Caco-2 (cell line): ENCODE data around the gene FCGBP. TPM values are rescaled to one million over a fixed set of nuclear protein-coding genes. Genes with fewer than 3 reads are reported as not detected.
"Not testable (repeated sequence)": the region's sequence is repeated elsewhere in the genome, so short reads cannot be mapped to it uniquely, and the experiment has no call there.

Source experiments
- BruUV-seq: library from RNA; stranded (reverse); fragments of 400-500 nt; replicated peaks from 2 replicates; lab custom pipeline; 2021; lab: Mats Ljungman, UMichigan
- CTCF ChIA-PET: fragments of 300-600 bp; sonication (Branson Sonifier 250); formaldehyde crosslinking; loops from one replicate; lab custom pipeline; 2022; ENCODE audit warnings: antibody characterized with exemption; lab: Charles Lee
- POLR2A ChIA-PET: fragments of 300-600 bp; sonication (Branson Sonifier 250); formaldehyde crosslinking; loops from one replicate; lab custom pipeline; 2022; ENCODE audit warnings: antibody characterized with exemption; lab: Charles Lee
- DNase-seq, 2 experiments: peaks; one replicate each; pipeline versions ENCODE4 v3.0.0 to v3.0.0-alpha.2; 2020 to 2022
- H3K27me3 ChIP-seq: replicated peaks from 2 replicates; pipeline ENCODE4 v1.6.0; 2011; ENCODE audit warnings: low read length; ENCODE audit not compliant: control insufficient read depth, insufficient read depth
- H3K36me3 ChIP-seq: 2 replicates; pipeline ENCODE4 v1.5.1; 2011; ENCODE audit warnings: low read length; ENCODE audit not compliant: control insufficient read depth, insufficient read depth
- H3K4me1 ChIP-seq: fragments of 250-450 bp; sonication (Bioruptor Pico); 2 replicates; pipeline ENCODE4 v1.5.1; 2020; ENCODE audit warnings: mild to moderate bottlenecking
- H3K4me3 ChIP-seq: 2 replicates; pipeline ENCODE4 v1.5.1; 2011; ENCODE audit warnings: low read depth, mild to moderate bottlenecking, control low read depth, low read length
- H3K9me3 ChIP-seq: fragments of 250-450 bp; sonication (Bioruptor Pico); 2 replicates; pipeline ENCODE4 v1.5.1; 2020; ENCODE audit warnings: mild to moderate bottlenecking, moderate library complexity
- H3K27ac Mint-ChIP-seq: one replicate; pipeline ENCODE4 v1.8.0; 2022; ENCODE audit warnings: mixed read lengths; ENCODE audit not compliant: unreplicated experiment
- H3K27me3 Mint-ChIP-seq: one replicate; pipeline ENCODE4 v1.8.0; 2022; ENCODE audit warnings: mixed read lengths; ENCODE audit not compliant: insufficient read depth, unreplicated experiment
- H3K36me3 Mint-ChIP-seq: one replicate; pipeline ENCODE4 v1.8.0; 2022; ENCODE audit warnings: mild to moderate bottlenecking, mixed read lengths; ENCODE audit not compliant: insufficient read depth, unreplicated experiment
- H3K4me1 Mint-ChIP-seq: one replicate; pipeline ENCODE4 v1.8.0; 2022; ENCODE audit warnings: low read depth, mixed read lengths; ENCODE audit not compliant: unreplicated experiment
- H3K4me3 Mint-ChIP-seq: one replicate; pipeline ENCODE4 v1.8.0; 2022; ENCODE audit warnings: mild to moderate bottlenecking, moderate library complexity, mixed read lengths; ENCODE audit not compliant: unreplicated experiment
- H3K9me3 Mint-ChIP-seq: one replicate; pipeline ENCODE4 v1.8.0; 2022; ENCODE audit warnings: mixed read lengths; ENCODE audit not compliant: unreplicated experiment
- intact Hi-C: fragments of 100-400 bp; cut with micrococcal nuclease; formaldehyde crosslinking; loops from one replicate; pipeline ENCODE4 v1.10.0; 2022; ENCODE audit not compliant: unreplicated experiment
- total RNA-seq: library from RNA; stranded (reverse); gene quantifications from 2 replicates; pipeline ENCODE4 v1.2.3, GENCODE V29; 2022
- TF ChIP-seq, protein P1 (sequence below), 2 experiments: fragments of 200-600 bp in 1 of 2; IDR thresholded peaks; 1 replicate in 1 of 2; 2 replicates in 1 of 2; pipeline versions ENCODE4 v1.5.1 to v1.8.0; 2011 to 2022; ENCODE audit warnings: antibody characterized with exemption in 1 of 2, control low read depth in 1 of 2, inconsistent platforms in 1 of 2, low read depth in 1 of 2, low read length in 1 of 2, mild to moderate bottlenecking in 1 of 2, moderate library complexity in 1 of 2; ENCODE audit not compliant: insufficient read depth in 1 of 2, severe bottlenecking in 1 of 2, unreplicated experiment in 1 of 2

Gene FCGBP
- total RNA-seq, 1 experiment from 2014 or later = 0.16 TPM

GRCh38 chr19:39967561-39967960 lies 33.1 kb upstream of the FCGBP start:
- Mint-ChIP-seq H3K4me3 (no peak overlapping the region), H3K27me3 (no peaks in the 10 kb centered on the region), H3K4me1 (peaks cover 25% of the 10 kb centered on the region), H3K27ac (no peak overlapping the region), H3K9me3 (peaks cover 9% of the 10 kb centered on the region), H3K36me3 (peaks cover 22% of the 10 kb centered on the region)
- Histone ChIP-seq H3K27me3 (no peaks in the 10 kb centered on the region), H3K4me3 (no peak overlapping the region), H3K4me1 (peaks cover 6% of the 10 kb centered on the region; the same call in 1 of the 2 replicates), H3K9me3 (no peaks in the 10 kb centered on the region), H3K36me3 (no peaks in the 10 kb centered on the region)
- ChIA-PET CTCF (no interaction called here), POLR2A (no interaction called here)
- DNase-seq = no peak
- TF ChIP-seq, protein P1, sequence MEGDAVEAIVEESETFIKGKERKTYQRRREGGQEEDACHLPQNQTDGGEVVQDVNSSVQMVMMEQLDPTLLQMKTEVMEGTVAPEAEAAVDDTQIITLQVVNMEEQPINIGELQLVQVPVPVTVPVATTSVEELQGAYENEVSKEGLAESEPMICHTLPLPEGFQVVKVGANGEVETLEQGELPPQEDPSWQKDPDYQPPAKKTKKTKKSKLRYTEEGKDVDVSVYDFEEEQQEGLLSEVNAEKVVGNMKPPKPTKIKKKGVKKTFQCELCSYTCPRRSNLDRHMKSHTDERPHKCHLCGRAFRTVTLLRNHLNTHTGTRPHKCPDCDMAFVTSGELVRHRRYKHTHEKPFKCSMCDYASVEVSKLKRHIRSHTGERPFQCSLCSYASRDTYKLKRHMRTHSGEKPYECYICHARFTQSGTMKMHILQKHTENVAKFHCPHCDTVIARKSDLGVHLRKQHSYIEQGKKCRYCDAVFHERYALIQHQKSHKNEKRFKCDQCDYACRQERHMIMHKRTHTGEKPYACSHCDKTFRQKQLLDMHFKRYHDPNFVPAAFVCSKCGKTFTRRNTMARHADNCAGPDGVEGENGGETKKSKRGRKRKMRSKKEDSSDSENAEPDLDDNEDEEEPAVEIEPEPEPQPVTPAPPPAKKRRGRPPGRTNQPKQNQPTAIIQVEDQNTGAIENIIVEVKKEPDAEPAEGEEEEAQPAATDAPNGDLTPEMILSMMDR (IDR thresholded peaks at IDR 0.05; ENCODE audit: insufficient read depth in 1 of 2, low read depth in 1 of 2, low read length in 1 of 2, severe bottlenecking in 1 of 2, unreplicated experiment in 1 of 2) = no peak
- BruUV-seq = no TSS peak
- intact Hi-C loops = no loop called here

- no peaks in the 10 kb centered on the region for H3K27me3 Mint-ChIP-seq
- H3K36me3 ChIP-seq = no peaks in the 10 kb centered on the region
- DNase-seq = no peak
- no peaks in the 10 kb centered on the region for H3K9me3 ChIP-seq
- peaks cover 13% of the 10 kb centered on the region for H3K36me3 Mint-ChIP-seq
- no peak overlapping the region for H3K4me3 ChIP-seq
- H3K4me3 Mint-ChIP-seq = no peak overlapping the region
- ChIA-PET CTCF (no interaction called here), POLR2A (no interaction called here)
- TF ChIP-seq, protein P1 (IDR thresholded peaks at IDR 0.05; ENCODE audit: insufficient read depth in 1 of 2, low read depth in 1 of 2, low read length in 1 of 2, severe bottlenecking in 1 of 2, unreplicated experiment in 1 of 2) = no peak
- H3K9me3 Mint-ChIP-seq = peaks cover 10% of the 10 kb centered on the region
- peaks cover 20% of the 10 kb centered on the region for H3K4me1 Mint-ChIP-seq
- H3K27me3 ChIP-seq = no peaks in the 10 kb centered on the region
- no peak overlapping the region for H3K27ac Mint-ChIP-seq
- H3K4me1 ChIP-seq = no peaks in the 10 kb centered on the region; the same call in 1 of the 2 replicates
- BruUV-seq = no TSS peak
- intact Hi-C loops = no loop called here
These were observed 32.2 kb upstream of the FCGBP start for GRCh38 chr19:39966617-39967016.

- intact Hi-C loops = no loop called here
- Histone ChIP-seq H3K4me3 (no peak overlapping the region), H3K9me3 (no peaks in the 10 kb centered on the region), H3K36me3 (no peaks in the 10 kb centered on the region), H3K4me1 (no peaks in the 10 kb centered on the region), H3K27me3 (no peaks in the 10 kb centered on the region; the same call in 1 of the 2 replicates)
- TF ChIP-seq, protein P1 (IDR thresholded peaks at IDR 0.05; ENCODE audit: insufficient read depth in 1 of 2, low read depth in 1 of 2, low read length in 1 of 2, severe bottlenecking in 1 of 2, unreplicated experiment in 1 of 2) = no peak
- Mint-ChIP-seq H3K9me3 (peaks cover 10% of the 10 kb centered on the region), H3K27me3 (no peaks in the 10 kb centered on the region), H3K27ac (no peak overlapping the region), H3K4me1 (peaks cover 14% of the 10 kb centered on the region), H3K4me3 (no peak overlapping the region), H3K36me3 (no peaks in the 10 kb centered on the region)
- POLR2A ChIA-PET = no interaction called here
- CTCF ChIA-PET = no interaction called here
- no TSS peak for BruUV-seq
- no peak for DNase-seq
These were observed 29.5 kb upstream of the FCGBP start for GRCh38 chr19:39963898-39964297.

GRCh38 chr19:39959407-39959806 lies 25.0 kb upstream of the FCGBP start:
- DNase-seq, H3K27me3 ChIP-seq, H3K4me3 ChIP-seq, H3K36me3 ChIP-seq, BruUV-seq, CTCF ChIA-PET, POLR2A ChIA-PET, intact Hi-C loops, H3K4me3 Mint-ChIP-seq, H3K36me3 Mint-ChIP-seq, H3K27ac Mint-ChIP-seq, H3K27me3 Mint-ChIP-seq, H3K9me3 ChIP-seq, H3K9me3 Mint-ChIP-seq, H3K4me1 ChIP-seq: not testable (repeated sequence)
- H3K4me1 Mint-ChIP-seq = peaks cover 13% of the 10 kb centered on the region

- H3K4me3 Mint-ChIP-seq, POLR2A ChIA-PET, H3K27ac Mint-ChIP-seq, H3K4me1 ChIP-seq, intact Hi-C loops, H3K36me3 ChIP-seq, H3K27me3 Mint-ChIP-seq, BruUV-seq, CTCF ChIA-PET, DNase-seq, H3K9me3 Mint-ChIP-seq, H3K9me3 ChIP-seq, H3K4me3 ChIP-seq, H3K27me3 ChIP-seq, H3K36me3 Mint-ChIP-seq: not testable (repeated sequence)
- H3K4me1 Mint-ChIP-seq = peaks cover 13% of the 10 kb centered on the region
These were observed 24.5 kb upstream of the FCGBP start for GRCh38 chr19:39958942-39959341.
